Stimulated activated CD4-positive, alpha-beta T cell treated with anti-CD3 and anti-CD28 coated beads, Interleukin-4, amount 100 ng/mL, for 24 hours (primary cell): Measurements from ENCODE around the gene MAPK10.
"Not testable (repeated sequence)": the region's sequence is repeated elsewhere in the genome, so short reads cannot be mapped to it uniquely, and the experiment has no call there.

ENCODE experiments used
- DNase-seq: peaks from one replicate; pipeline ENCODE4 v3.0.0-alpha.2; 2020

Gene MAPK10

GRCh38 chr4:86178211-86178610 lies 181.6 kb downstream of the MAPK10 start:
- no peak for DNase-seq

DNA sequence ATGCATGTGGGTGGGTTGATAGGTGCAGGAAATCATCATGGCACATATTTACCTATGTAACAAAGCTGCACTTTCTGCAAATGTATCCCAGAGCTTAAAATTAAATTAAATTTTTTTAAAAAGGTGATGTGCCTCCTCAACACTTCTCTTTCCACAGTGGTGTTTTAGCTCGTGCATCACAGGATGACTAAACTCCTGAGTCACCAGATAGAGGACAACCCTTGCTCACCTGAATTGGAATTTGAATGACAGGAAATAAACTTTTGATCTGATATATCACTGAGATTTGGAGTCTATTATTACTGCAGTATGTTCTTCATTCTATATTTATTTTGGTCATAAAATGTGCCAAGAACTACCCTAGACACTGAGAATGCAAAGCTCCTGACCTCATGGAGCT lies 185.3 kb downstream of the MAPK10 start:
- DNase-seq = no peak

GRCh38 chr4:86168335-86168734 lies 191.5 kb downstream of the MAPK10 start:
- not testable (repeated sequence) for DNase-seq

DNA sequence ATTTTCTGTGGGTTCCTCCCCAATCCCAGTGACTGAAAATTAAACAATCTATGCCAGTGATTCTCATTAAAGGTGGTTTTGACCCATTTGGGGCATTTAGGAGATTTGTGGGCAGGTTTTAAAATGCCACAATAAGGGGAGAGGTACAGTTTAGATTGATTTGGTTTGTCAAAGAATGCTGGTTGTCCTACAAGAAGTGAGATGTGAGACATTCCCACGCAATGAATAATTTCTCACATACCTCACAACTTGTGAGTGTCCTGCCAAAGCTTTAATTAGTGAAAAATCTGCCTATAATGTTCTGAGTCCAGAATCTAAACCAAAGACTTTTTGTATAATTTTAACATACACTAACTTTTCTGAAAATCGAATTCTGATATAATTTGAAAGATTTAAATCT lies 199.4 kb downstream of the MAPK10 start:
- no peak for DNase-seq

GRCh38 chr4:86159216-86159615 lies 200.6 kb downstream of the MAPK10 start:
- no peak for DNase-seq

DNA sequence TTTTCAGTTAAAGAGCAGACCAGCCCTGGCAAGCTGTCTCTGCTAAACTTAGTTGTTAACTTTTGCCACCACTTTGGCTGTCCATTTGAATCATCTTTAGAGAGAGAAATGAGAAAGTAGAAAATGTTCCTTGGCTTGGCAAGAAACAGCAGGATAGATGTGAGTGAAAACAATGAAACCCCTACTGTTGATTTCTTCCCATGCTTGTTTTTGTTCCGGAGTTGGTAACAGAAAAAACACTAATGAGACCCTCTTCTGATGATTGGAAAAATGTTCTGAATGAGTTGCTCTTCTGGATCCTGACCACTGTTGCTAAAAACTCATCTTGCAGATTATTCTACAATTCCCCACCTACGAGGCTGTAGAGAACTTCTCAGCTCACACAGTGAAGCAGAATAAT lies 203.3 kb downstream of the MAPK10 start:
- DNase-seq = no peak

- DNase-seq = no peak
These were observed 204.1 kb downstream of the MAPK10 start for GRCh38 chr4:86155766-86156165.

DNA sequence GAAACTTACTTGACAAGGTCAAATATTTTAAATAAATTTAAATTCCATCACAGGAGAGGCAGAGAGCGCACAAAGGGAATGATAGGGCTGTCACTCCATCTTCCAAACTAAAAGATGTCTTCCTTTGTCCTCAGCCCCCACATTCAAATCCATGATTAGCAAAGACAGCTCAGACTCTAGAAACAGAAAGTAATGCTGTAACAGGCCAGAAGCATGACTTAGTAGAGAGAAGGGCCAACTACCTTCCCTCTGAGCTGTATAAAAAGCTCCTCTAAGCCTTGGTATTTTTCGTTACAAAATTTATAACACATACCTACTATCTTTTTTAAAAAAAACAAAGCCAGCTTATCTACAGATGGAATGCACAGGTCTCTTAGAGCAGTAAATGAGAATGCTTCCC lies 207.4 kb downstream of the MAPK10 start:
- DNase-seq = no peak

GRCh38 chr4:86151196-86151595 lies 208.7 kb downstream of the MAPK10 start:
- no peak for DNase-seq

DNA sequence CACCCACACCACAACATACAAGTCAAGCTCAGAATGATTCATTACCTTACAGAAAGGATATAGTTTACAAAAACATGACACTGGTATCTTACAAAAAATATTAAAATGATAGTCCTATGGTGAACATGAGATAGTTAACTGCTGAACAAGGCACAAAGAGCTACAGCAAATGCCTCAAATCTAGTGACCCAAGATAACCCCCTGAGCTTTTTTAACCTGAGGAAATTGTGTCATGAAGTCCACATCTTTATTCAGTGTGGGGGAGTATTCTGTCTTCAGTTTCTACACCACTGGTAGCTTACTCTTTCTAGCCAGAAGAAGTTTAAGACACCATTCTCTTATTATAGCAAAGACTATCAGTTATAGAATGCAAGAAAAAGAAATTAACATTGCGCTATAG lies 218.7 kb downstream of the MAPK10 start:
- no peak for DNase-seq

DNA sequence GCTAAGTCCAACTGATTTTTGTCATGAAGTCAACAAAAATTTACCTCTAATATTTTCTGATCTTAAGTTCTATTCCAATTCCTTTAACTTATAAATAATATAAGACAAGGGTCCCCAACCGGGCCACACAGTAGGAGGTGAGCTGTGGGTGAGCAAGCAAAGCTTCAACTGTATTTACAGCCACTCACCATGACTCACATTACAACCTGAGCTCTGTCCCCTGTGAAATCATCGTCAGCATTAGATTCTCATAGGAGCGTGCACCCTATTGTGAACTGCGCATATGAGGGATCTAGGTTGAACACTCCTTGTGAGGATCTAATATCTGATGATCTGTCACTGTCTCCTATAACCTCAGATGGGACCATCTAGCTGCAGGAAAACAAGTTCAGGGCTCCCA lies 227.4 kb downstream of the MAPK10 start:
- DNase-seq = no peak

- no peak for DNase-seq
These were observed 228.4 kb downstream of the MAPK10 start for GRCh38 chr4:86131456-86131855.

DNA sequence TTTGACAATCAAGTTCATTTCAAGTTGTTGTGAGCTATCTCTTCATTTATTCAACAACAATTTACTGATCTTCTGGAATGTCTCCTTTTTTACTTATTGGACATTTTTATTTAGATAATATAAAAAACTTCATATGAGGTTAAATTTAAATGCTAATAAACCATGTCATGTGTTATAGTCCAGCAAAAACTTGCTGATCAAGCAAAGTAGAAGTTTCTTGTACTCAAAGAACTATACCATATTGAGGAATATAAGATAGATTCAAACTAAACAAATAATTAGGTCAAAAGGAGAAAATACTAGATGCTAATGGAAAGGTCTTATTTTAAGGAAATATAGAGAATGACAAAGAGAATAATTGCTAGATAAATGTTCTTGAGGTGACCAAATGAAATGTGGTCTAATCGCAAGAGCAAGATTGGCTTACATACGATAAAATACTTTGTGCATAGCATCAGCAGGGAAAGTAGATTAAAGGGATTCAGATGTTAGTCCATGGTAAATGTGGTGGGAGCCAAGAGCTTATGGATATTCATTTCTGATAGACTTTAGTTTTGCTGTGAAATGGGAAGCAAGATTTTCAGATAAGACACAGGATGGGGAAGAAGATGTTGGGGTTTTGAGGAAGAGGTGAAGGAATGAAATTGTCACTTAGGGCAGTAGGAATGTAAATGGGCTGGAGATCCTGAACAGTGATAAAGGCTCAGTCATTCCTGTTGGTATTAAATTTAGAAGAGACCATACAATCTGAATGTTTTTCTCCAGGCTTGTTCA lies 229.5 kb downstream of the MAPK10 start:
- DNase-seq = no peak

DNA sequence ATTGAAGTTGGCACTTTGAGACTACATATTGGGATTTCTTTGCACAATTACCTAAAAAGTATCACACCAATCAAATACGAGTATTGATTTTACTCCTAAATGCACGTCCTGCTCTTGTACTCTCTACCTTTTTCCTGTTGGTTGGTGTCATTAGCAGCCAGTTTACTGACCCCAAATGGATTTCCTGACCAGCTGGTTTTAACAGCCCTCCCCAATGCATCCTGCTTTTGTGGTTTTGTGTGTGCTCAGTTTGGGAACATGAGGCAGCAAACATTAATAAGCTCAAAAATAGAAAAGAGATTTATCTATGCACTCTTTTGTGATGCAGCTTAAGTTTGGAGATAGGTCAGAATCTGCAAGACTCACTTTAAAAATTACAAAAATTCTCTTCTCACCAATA lies 230.3 kb downstream of the MAPK10 start:
- DNase-seq = no peak

- no peak for DNase-seq
These were observed 237.4 kb downstream of the MAPK10 start for GRCh38 chr4:86122404-86122803.

DNA sequence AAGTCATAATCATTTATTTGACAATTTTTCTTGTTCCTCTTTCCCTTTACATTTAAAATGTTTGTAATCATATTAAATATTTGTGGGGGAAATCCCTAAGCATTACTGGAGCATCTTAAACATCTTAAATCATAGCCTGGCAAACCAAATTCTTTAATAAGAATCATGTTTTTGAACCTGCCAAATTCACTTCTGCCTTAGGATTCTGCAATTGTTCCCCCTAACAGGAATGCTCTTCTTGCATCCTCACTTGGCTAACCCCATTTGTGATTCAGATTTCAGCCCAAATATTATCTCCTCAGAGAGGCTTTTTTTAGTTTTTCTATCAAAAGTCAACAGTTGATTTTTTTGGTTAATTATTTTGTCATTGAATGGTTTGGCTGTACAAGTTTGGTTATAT lies 241.1 kb downstream of the MAPK10 start:
- DNase-seq = no peak

DNA sequence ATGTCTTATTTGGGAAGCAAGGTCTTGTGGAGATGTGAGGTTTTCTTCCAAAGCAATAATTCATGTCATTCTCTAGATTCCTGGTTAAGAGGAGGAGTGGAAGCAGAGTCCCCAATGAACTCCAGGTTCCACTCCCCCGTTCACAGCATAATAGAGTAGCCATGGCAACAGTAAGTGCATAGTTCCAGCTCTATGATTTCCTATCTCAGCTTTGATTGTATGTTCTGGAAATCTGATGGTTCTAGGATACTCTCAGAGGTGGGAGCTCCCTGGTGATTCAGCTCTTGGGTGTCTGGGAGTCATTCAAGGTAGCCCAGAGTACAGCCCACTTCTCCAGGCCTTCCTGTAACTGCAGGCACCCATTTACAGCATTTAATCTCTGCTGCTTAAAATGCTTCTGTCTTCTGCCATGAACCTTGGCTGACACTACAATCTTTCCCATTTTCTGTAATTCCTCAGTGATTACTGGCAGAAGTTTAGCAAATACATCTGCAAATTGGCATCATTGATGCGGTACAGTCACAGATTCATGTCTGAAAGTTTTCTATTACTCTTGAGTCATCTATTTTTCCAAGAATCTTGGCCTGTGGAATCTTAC lies 242.0 kb downstream of the MAPK10 start:
- no peak for DNase-seq

GRCh38 chr4:86114563-86114962 lies 245.3 kb downstream of the MAPK10 start:
- no peak for DNase-seq

GRCh38 chr4:86108834-86109233 lies 251.0 kb downstream of the MAPK10 start:
- no peak for DNase-seq

DNA sequence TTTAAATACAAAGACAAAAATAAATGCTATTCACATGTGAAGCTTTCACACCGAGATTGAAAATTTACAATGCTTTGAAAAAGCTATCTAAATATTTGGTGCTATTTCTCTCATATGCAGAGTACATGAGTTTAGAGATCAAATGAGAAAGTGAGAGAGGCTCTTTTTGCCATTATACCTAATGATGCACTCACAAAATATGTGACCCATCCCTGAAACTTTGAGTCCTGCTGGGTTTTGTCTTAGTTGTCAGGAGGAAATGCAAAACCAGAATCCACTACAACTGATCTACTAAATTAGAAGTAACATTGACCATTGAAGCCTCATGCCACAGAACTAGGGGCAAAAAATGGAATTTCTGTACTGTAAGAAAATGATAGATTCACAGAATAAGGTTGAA lies 251.7 kb downstream of the MAPK10 start:
- DNase-seq = no peak

DNA sequence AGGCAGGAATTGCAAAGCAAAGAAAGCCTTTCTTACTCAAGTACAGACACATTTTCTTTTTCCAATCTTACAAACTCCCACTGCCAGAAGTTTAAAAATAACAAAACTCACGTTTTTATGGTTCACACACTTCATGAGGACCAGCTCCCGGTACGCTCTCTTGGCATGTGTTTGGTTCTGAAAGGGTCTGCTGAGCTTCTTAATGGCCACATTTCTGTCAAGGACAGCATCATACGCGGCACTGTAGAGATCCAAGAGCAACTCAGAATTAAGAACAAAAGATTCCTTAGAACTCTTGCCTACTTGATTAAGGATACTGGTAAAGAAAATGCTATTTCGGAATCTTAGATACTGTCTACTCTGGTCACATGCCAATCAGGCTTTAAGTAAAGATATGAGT lies 252.7 kb downstream of the MAPK10 start:
- DNase-seq = no peak

DNA sequence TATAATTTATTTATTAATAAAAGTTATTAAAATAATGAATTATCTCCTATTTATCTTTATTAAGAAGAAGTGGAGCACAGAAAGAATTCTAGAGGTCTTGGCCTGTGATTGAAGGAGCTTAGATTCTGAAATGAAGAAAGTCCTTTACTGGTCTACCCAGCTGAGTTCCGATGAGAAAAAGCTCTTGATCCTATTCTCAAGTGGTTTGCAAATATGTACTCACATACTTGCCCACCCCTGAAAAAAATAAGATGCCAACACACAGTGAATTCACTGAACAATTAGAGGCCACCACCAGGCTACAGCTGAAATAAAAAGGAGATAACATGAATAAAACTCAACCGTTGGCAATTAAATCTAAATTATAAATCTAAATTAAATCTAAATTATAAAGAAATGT lies 253.4 kb downstream of the MAPK10 start:
- no peak for DNase-seq

DNA sequence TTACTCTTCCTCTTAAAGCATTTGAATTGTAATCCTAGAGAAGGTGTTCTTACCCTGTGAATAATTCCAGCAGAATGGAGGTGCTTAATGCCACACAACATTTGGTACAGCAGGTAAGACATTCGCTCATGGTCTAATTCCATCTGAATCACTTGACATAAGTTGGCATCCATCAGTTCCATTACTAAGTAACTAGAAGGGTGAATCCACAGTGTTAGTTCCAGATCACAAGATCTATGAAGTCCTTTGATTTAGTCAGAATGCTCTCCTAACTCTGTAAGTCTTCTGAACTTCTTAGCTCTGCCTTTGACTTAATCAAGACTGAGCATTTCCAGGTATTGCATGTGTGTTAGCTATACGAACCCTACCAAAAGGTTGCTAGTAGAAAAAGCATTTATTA lies 258.0 kb downstream of the MAPK10 start:
- no peak for DNase-seq

DNA sequence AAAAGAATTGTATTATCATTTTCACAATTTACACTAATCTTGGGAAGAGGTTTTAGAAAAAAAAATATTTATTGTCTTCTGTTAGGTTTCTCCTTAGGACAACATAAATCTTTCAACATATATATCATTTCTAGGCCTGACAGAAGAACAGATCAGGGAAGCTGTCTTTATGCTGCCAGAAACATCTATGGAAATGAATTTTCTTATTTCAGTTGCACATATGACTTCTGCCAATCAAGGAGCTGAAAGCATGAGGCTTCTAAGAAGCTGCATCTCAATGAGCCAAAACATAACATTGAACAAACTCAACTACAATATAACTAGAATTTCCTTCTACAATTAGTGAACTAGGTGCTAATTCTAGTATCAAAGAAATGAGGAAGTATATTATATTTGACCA lies 258.4 kb downstream of the MAPK10 start:
- no peak for DNase-seq
